HG03521 (cell line): ENCODE data around the gene RBBP7.

Experiments used
- ATAC-seq: cut with Tn5 transposase; IDR thresholded peaks from one replicate; pipeline ENCODE4 v1.9.1; 2021; ENCODE audit warnings: mild to moderate bottlenecking, moderate library complexity; ENCODE audit not compliant: unreplicated experiment

RBBP7 gene

DNA sequence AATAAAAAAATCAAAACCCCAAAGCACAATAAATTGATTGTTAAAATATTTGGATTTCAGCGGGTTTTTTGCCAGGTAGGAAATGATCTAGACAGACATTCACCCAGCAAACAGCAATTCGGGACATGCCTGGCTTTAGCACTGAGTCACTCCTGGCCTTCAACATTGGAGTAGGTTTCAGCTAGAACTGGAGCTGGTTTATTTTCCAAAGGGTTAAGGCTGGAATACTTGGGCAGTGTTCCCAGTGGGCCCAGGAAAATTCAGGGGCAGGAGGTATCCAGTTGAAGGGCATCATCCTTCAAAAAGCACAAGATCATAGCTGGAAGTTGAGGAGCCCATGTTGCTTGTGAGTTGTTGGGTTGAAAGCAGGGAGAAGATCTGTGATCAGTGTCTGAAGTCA is 42.9 kb downstream of the RBBP7 start:
- no peak for ATAC-seq

DNA sequence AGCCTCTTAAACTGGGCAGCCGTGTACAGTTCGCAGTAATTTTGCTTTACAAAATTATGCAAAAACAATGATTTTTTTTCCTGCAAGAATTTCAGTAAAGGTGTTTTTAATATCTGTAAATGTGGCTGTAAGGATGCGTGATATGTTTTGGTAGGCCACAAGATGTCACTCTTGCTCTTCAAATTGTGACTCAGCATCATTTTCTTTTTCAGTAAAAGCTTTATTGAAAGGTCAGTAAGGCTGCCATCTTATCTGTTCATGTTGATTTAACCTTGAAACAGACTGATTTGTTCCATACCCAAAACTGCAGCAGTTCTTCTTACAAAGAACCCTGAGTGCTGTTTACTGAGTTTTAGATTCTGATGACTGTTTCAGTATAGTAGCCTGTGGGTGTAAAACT is 44.0 kb downstream of the RBBP7 start:
- ATAC-seq, result no peak

DNA sequence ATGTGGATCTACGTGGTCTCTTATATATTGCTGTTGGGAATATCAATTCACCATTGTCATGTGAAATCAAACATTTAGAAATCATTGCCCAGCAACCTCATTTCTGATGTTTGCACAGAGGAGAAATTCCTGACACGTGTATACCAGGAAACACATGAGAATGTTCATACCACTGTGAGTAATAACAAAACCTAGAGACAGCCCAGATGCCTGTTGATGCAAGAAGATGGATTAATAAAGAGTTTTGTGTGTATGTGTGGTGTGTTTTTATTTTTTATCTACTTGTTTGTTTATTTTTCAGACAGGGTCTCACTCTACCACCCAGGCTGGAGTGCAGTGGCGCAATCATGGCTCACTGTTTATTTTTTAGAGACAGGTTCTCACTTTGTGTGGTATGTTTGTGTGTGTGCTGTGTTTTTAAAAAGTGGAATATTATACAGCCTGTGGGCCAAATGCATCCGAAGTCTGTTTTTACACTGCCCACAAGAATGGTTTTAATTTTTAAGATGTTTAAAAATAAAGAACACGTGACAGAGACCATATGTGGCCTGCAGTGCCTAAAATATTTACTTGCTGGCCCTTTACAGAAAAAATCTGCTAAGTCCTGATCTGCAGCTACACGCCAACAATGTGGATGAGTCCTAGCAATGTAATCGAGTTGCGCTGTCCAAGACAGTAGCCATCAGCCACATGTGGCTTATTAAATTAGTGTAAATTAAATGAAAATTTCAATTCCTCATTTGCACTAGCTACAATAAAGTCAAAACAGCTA is 44.7 kb downstream of the RBBP7 start:
- no peak for ATAC-seq

DNA sequence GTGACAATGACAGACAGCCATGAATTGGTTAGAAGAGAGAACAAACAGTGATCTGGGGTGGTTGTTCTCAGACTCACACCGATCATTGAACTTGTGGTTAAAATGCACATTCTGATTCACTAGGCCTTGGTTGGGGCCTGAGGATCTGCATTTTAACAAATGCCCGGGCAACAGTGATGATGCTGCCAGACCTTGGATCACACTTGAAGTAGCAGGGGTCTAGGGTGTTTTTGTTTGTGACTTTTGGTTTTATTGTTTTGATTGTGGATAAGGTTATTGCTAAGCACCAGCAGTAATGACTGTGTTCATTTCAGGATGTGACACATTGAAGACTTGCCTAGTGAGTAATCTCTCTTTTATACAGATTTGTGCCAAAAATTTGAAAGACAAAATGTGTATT is 47.4 kb downstream of the RBBP7 start:
- ATAC-seq, result no peak

DNA sequence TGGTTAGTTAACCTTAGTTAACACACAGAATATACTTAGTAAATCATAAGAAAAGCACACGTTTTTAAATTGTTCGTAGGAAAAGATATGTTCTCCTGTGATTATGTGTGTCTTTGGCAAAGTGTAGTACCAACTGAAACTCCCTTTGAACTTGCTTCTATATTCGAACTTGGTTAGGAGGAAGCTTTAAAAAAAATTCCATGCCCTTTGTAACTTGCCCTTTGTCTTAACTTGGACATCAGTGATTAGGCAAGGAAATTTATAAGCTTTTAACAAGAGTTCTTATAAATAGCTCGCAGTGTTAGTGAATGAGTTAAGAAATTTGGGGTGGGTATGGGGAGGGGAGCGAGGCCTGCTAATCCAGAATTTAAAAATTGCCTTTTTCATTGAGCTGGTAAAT is 50.5 kb downstream of the RBBP7 start:
- no peak for ATAC-seq

DNA sequence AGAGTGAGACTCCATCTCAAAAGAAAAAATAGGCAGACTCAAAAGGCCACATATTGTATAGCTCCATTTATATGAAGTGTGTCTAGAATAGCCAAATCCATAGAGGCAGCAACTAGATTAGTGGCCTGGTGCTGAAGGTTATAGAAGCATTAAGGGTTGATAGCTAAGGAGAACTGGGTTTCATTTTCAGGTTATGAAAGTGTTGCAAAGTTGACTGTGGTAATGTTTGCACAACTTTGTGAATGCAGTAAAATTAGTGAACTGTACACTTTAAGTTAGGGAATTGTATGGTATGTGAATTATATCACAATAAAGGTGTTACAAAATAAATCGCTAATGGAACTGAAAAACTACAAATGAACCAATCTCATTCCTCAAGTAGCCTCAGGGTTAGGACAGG is 55.6 kb downstream of the RBBP7 start:
- ATAC-seq, result no peak

DNA sequence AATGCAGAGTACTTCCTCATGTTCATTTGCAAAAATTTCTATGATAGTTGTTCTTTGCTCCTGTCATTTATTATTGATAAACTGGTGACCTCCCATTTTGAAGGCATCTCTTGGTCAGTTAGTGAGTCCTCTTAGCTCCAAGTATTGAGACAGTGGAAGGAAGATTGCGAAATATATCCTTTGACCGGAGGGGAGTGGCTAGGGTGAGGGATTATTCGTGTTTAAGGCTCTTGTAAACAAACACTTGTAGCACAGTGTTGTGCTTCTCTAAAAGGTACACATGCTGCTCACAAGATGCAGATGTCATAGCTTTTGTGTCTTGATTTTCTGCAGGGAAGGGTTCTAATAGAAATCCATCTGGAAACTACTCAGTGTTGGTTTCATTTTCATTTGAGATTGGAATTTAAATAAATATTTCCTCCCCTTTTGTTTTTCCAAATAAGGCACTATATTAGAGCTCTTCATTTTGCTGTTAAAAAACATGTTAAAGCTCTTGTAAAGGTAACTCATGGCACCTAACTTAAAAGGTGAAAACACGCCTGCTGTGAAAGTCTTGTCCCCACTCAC is 62.1 kb downstream of the RBBP7 start:
- no peak for ATAC-seq

DNA sequence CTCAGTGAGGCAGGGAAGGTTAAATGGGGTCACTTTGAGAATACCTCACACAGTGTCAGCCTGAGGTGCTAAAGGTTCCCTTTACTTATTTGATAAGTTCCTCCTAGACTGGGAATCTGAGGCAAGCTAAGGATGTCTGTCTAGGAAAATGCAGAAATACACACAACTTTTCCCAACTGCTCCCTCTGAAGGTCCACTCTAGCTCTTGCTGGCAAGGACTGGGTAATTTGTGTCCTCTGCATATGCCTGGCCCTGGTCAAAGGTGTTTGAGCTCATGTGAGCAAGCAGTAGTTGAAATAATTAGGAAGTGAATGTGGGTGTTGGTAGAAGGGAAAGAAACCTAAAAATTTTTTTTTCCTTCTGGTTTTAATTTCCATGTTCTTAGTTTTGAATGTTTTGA is 62.6 kb downstream of the RBBP7 start:
- no peak for ATAC-seq

DNA sequence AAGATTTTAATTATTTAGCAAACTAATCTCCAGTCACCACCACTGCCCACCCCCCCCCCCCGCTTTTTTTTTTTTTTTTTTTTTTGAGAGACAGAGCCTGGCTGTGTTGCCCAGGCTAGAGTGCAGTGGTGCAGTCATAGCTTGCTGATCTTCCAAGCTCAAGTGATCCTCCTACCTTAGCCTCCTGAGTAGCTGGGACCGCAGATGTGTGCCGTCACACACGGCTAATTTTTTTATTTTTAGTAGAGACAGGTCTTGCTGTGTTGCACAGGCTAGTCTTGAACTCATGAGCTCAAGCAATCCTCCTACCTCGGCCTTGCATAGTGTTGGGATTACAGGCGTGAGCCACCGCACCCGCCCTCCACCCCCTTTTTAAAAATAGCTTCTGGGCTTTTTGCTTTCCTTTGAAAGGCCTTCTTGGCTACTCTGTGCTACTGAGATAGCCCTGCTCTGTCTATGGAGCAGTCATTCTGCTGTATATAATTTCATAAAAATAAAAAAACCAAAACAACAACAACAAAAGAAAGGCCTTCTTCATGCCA is 65.2 kb downstream of the RBBP7 start:
- peak; percentile 56 for ATAC-seq

DNA sequence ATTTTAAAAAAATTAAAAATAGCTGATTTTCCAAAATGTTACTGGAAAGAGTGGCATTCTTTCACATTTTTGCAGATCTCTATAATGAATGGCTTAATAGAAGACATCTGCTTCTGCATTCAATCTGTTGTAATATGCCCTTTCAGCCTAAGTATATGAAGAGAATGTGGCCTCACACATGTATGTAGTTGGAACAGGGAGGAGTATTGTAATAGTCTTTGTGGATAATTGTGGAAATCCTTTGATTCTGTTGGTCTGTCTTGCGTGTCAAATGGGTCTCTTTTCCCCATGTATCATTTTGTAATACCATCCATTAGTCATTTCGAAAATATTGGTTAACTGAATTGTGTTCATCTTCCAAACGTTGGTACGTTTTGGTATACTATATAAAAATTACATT is 72.3 kb downstream of the RBBP7 start:
- no peak for ATAC-seq

DNA sequence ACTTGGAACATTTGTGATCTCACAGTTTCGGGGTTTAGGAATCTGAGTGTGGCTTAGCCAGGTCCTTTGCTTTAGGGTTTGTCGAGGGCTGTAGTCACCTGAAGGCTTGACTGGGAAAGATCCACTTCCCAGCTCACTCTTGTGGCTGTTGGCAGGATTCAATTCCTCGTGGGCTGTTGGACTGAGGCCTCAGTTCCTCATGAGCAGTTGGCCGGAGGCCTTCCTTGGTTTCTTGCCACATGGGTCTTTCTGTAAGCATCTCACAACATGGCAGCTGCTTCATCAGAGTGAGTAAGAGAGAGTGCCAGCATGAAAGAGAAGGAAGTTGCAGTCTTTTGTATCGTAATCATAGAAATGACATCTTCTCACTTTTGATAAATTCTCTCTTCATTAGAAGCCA is 72.8 kb downstream of the RBBP7 start:
- ATAC-seq, result no peak

DNA sequence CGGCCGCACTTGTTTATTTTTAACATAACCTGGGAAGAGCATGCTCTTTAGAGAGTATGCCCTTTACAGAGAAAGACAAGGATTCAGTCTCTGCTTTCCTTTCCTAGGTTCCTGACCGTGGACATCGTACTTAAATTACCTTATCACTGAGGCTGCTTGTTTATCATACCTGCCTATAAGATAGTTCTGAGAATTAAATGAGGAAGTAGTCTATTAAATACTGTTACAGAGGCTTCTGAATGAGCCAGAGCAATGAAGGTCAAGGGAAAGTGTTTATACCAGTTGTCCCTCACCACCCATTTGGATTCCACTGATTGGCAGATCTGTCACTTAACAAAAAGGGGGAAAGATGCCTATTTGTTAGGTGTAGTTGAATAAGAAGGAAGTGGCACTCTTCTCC is 73.9 kb downstream of the RBBP7 start:
- no peak for ATAC-seq
